Suprapubic skin (tissue), 4 donors: ENCODE measurements around the gene ATP2C2.

ENCODE experiments used
- POLR2A ChIP-seq, 2 donors: fragments of 450-650 bp; IDR thresholded peaks; one replicate each; pipeline ENCODE4 v1.6.1; 2017; ENCODE audit warnings: antibody characterized with exemption in 2 of 2, mild to moderate bottlenecking in 2 of 2, moderate library complexity in 2 of 2
- POLR2AphosphoS5 ChIP-seq, 3 donors: sonication (generic); formaldehyde crosslinking; IDR thresholded peaks; one replicate each; pipeline ENCODE4 v1.6.1; 2017; ENCODE audit warnings: antibody characterized with exemption in 3 of 3

DNA sequence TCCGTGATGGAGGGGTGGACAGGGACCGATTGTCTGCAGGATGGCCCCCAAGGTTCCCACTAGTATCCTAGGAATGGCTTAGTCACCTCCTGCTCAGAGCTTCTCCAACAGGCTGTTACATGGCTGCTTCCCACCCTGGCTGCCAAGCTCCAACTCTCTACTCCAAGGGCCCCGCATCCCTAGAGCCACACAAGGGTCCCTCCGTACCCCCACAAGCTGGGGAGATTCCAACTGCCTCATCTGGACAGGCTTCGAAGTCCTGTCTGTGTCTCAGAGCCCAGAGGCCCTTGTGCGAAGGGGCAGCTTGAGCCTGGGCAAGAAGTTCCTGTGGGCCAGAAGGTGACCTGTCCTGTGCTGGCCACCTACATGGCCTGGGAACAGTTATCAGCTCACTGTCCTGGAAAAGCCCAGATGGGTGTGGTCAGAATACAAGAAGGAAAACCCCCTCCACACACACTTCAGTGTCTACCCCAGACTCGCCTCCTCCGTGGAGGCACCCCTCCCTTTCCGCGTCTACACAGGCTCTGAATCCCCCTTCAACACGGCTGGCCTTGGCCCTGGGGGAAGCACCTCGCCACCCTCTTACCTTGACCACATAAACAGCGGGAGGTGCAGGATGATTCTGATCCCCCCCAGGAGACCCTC, 135.5 kb downstream of the ATP2C2 start:
- TF ChIP-seq POLR2A (IDR thresholded peaks at IDR 0.05) = no peak
- no peak for TF ChIP-seq POLR2AphosphoS5 (IDR thresholded peaks at IDR 0.05)
